ENCODE data around the gene JAKMIP1. TPM values are rescaled to one million over a fixed set of nuclear protein-coding genes. Genes with fewer than 3 reads are reported as not detected.

Gene JAKMIP1
- total RNA-seq, 1 experiment from 2014 or later, result not detected

DNA sequence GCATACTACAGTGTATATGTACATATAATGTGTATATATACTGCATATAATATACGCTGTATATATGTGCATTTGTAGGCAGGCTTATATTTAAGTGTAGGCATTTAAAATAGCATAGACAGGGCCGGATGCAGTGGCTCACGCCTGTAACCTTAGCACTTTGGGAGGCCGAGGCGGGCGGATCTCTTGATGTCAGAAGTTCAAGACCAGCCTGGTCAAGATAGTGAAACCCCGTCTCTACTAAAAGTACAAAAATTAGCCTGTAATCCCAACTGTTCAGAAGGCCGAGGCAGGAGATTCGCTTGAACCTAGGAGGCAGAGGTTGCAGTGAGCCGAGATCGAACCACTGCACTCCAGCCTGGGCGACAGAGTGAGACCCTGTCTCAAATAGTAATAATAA is 78.4 kb downstream of the JAKMIP1 start:
- no peaks in the 10 kb centered on the region for H3K27me3 ChIP-seq
- no peaks in the 10 kb centered on the region for H3K36me3 ChIP-seq
- no peaks in the 10 kb centered on the region for H3K9me3 ChIP-seq (replicated peaks)
- H3K27ac ChIP-seq, result no peak overlapping the region
- H3K4me3 ChIP-seq, result no peak overlapping the region
- H3K4me1 ChIP-seq, result no peaks in the 10 kb centered on the region
- DNase-seq, result no peak

- Histone ChIP-seq H3K36me3 (no peaks in the 10 kb centered on the region), H3K9me3 (replicated peaks) (no peaks in the 10 kb centered on the region), H3K4me3 (no peak overlapping the region), H3K4me1 (no peaks in the 10 kb centered on the region), H3K27me3 (no peaks in the 10 kb centered on the region), H3K27ac (no peak overlapping the region)
- no peak for DNase-seq
Observed at GRCh38 chr4:6121276-6121850, 79.0 kb downstream of the JAKMIP1 start.

DNA sequence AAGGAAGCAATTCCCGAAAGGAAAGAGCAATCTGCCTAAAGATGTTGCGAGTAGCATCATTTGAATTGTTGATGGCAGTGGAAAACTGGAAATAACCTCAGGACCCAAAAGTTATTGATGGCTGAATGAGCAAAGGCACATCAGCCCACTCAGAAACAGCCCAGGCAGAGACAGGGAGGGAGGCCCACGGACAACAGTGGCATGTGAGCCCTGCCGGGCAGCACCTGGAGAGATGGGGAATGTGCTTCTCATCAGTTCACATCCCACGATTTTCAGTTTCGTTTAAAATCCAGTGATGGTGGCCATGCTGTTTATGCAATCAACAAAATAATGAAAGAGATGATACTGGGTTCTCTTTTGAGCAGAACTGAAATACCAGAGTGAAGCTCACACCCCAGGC is 80.0 kb downstream of the JAKMIP1 start:
- Histone ChIP-seq H3K27ac (no peak overlapping the region), H3K36me3 (no peaks in the 10 kb centered on the region), H3K4me3 (no peak overlapping the region), H3K27me3 (no peaks in the 10 kb centered on the region), H3K4me1 (no peaks in the 10 kb centered on the region), H3K9me3 (replicated peaks) (no peaks in the 10 kb centered on the region)
- no peak for DNase-seq

DNA sequence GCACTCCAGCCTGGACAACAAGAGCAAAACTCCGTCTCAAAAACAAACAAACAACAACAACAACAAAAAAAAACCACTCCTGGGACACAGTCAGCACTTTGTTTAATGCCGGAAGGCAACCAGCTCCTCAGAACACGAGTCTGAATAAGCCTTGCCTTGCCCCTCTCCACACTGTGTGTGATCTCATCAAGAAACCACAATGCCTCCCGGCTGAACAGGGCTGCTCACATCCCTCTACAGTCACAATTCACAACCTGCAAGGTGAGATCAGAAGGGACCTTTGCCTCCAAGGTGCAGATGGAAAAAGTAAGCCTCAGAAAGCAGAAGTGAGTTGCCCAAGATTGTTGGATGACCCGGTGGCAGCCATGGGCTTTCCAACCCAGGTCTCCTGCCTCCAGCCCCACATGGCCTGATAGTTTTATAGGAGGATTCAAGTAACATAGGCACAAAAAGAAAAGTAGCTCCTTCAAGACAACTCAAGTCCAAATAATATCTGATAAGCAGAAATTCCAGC is 80.8 kb downstream of the JAKMIP1 start:
- H3K9me3 ChIP-seq (replicated peaks), result no peaks in the 10 kb centered on the region
- H3K36me3 ChIP-seq, result no peaks in the 10 kb centered on the region
- no peak overlapping the region for H3K4me3 ChIP-seq
- no peak for DNase-seq
- H3K27me3 ChIP-seq, result no peaks in the 10 kb centered on the region
- H3K27ac ChIP-seq, result no peak overlapping the region
- H3K4me1 ChIP-seq, result no peaks in the 10 kb centered on the region

DNA sequence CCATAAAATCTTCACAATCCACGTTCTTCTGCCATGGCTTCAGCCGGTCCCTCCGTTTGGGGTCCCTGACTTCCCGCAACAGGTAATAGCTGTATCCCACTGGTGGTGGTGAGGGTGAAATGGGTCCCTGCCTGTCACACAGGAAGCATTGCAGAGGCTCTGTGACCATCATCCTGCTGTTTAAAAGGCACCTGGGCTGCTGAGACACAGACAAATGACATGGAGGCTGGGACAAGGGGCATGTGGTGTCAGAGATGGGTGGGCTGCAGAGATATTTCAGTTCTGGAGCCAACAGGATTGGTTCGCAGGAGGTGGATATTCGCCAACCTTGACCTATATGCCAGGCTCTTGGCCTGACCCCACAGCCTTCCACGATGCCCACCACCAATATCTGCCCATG is 82.1 kb downstream of the JAKMIP1 start:
- Histone ChIP-seq H3K27ac (no peak overlapping the region), H3K4me1 (no peaks in the 10 kb centered on the region), H3K27me3 (no peaks in the 10 kb centered on the region), H3K36me3 (no peaks in the 10 kb centered on the region), H3K4me3 (no peak overlapping the region), H3K9me3 (replicated peaks) (no peaks in the 10 kb centered on the region)
- no peak for DNase-seq

- no peak overlapping the region for H3K4me3 ChIP-seq
- no peaks in the 10 kb centered on the region for H3K9me3 ChIP-seq (replicated peaks)
- H3K36me3 ChIP-seq, result no peaks in the 10 kb centered on the region
- no peaks in the 10 kb centered on the region for H3K4me1 ChIP-seq
- DNase-seq, result peak in 1 of 2 experiments; percentile 32
- H3K27me3 ChIP-seq, result no peaks in the 10 kb centered on the region
- no peak overlapping the region for H3K27ac ChIP-seq
Observed at GRCh38 chr4:6116696-6117285, 83.6 kb downstream of the JAKMIP1 start.

GRCh38 chr4:6115746-6116586 is 84.4 kb downstream of the JAKMIP1 start:
- no peak overlapping the region for H3K4me3 ChIP-seq
- no peak overlapping the region for H3K27ac ChIP-seq
- no peaks in the 10 kb centered on the region for H3K36me3 ChIP-seq
- H3K9me3 ChIP-seq (replicated peaks), result no peaks in the 10 kb centered on the region
- no peaks in the 10 kb centered on the region for H3K27me3 ChIP-seq
- H3K4me1 ChIP-seq, result no peaks in the 10 kb centered on the region
- no peak for DNase-seq

- Histone ChIP-seq H3K4me3 (no peak overlapping the region), H3K36me3 (no peaks in the 10 kb centered on the region), H3K9me3 (replicated peaks) (no peaks in the 10 kb centered on the region), H3K27me3 (no peaks in the 10 kb centered on the region), H3K27ac (no peak overlapping the region), H3K4me1 (no peaks in the 10 kb centered on the region)
- no peak for DNase-seq
Observed at GRCh38 chr4:6115342-6115741, 85.0 kb downstream of the JAKMIP1 start.

GRCh38 chr4:6114601-6115000 is 85.7 kb downstream of the JAKMIP1 start:
- no peaks in the 10 kb centered on the region for H3K4me1 ChIP-seq
- H3K4me3 ChIP-seq, result no peak overlapping the region
- peaks cover 3% of the 10 kb centered on the region; the same call in 1 of the 2 replicates for H3K27me3 ChIP-seq
- no peaks in the 10 kb centered on the region for H3K9me3 ChIP-seq (replicated peaks)
- H3K36me3 ChIP-seq, result no peaks in the 10 kb centered on the region
- DNase-seq, result no peak
- H3K27ac ChIP-seq, result no peak overlapping the region

DNA sequence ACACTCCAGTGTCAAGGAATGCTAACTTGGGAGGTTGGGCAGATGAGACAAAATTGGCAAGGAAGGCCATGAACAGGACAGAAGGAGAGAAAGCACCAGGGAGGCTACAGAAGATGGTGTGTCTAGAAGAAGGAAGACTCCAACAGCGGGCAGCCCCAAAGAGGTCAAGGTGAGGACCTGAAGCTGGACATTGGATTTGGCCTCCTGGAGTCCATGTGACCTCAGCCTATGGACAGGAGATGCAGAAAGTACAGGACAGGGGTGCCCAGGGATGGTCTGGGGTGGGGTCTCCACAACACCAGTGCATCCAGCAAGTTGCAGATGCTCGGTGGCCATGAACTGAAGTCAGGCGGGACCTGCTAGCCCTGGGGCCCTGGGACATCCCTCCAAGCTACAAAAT is 86.2 kb downstream of the JAKMIP1 start:
- no peak overlapping the region for H3K4me3 ChIP-seq
- H3K36me3 ChIP-seq, result no peaks in the 10 kb centered on the region
- no peaks in the 10 kb centered on the region for H3K4me1 ChIP-seq
- peaks cover 8% of the 10 kb centered on the region; the same call in 1 of the 2 replicates for H3K27me3 ChIP-seq
- H3K9me3 ChIP-seq (replicated peaks), result no peaks in the 10 kb centered on the region
- H3K27ac ChIP-seq, result no peak overlapping the region
- no peak for DNase-seq

DNA sequence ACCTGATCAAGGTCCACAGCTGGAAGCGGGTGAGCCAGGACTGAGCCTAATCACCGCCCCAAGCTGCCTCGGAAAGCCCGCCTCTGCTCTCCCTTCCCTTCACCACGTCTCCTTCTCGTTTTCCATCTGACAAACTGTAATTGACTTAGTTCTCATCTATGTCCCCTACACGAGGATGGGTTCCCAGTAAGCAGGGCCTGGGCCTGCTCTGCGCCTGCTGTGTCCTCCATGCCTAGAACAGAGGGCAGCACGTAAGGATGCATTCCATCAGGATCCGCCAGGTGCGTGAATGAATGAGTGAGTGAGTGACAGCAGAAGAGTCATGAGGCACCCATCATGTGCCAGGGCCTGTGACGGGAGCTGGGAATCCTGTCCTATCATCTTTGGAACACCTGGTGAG is 86.7 kb downstream of the JAKMIP1 start:
- H3K27me3 ChIP-seq, result peaks cover 8% of the 10 kb centered on the region; the same call in 1 of the 2 replicates
- H3K27ac ChIP-seq, result no peak overlapping the region
- H3K4me1 ChIP-seq, result no peaks in the 10 kb centered on the region

DNA sequence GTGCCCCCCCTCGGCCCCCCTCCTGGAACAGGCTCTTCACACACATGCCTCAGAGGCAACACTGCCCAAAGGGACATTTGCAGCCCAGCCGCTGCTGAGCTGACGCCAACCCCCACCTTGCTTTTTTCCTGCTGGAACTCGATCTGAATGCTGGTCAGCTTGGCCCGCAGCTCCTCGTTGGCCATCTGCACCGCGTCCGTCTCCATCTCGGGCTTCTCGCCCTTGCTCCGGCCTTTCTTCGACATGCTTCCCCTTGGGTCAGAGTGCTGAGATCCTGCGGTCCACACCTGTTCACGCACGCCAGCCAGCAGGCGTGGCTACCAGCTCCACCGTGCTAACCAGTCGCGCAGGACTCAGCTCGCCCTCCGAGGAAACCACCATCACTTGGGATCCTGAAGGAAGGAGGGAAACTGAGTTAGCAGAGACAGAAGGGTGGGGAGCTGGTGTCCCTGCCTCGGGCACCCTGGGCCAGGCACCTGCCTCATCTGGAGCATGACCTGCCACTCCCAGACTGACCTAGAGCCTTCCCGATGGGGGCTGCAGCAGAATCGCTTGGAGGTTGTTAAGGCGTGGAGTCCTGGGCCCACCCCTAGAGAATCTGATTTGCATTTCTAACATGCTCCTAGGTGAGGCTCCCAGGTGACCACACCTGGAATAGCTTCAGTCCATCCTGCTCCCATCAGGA is 87.6 kb downstream of the JAKMIP1 start:
- no peak for DNase-seq
- Histone ChIP-seq H3K9me3 (replicated peaks) (no peaks in the 10 kb centered on the region), H3K4me3 (no peak overlapping the region), H3K4me1 (no peaks in the 10 kb centered on the region), H3K36me3 (no peaks in the 10 kb centered on the region), H3K27me3 (peaks cover 8% of the 10 kb centered on the region; the same call in 1 of the 2 replicates), H3K27ac (no peak overlapping the region)

More for the DNA sequence above, 86.7 kb downstream of the JAKMIP1 start:
- H3K36me3 ChIP-seq, result no peaks in the 10 kb centered on the region
- DNase-seq, result no peak
- H3K4me3 ChIP-seq, result no peak overlapping the region
- no peaks in the 10 kb centered on the region for H3K9me3 ChIP-seq (replicated peaks)

DNA sequence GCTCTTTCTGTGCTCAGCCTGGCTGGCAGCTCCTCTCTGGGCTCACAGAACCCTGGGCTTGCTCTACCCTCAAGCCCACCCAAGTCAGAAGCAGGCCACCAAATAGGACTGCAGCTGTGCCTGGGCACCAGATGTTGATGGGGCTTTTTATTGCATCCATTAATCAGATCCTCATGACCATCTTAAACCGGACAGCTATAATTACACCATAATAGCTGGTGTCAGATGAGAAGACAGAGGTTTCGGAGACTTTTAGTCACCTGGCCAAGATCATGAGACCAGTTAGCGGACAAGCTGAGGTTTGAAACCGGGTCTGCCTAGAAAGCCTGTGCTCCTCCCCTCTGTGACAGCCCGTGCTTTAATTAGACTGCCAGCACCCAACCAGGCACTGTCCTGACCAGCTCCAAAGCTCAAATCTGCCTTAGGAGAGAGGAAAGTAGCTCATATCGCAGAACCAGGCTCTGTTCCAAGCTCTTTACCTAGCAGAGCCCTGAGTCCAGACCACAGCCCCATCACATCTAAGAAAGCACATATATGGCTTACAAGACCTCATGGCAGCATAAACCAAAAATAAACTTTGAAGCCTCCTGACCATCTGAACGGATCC is 88.9 kb downstream of the JAKMIP1 start:
- Histone ChIP-seq H3K36me3 (no peaks in the 10 kb centered on the region), H3K27ac (no peak overlapping the region), H3K4me1 (no peaks in the 10 kb centered on the region), H3K27me3 (peaks cover 11% of the 10 kb centered on the region; the same call in 1 of the 2 replicates), H3K4me3 (no peak overlapping the region), H3K9me3 (replicated peaks) (no peaks in the 10 kb centered on the region)
- no peak for DNase-seq

DNA sequence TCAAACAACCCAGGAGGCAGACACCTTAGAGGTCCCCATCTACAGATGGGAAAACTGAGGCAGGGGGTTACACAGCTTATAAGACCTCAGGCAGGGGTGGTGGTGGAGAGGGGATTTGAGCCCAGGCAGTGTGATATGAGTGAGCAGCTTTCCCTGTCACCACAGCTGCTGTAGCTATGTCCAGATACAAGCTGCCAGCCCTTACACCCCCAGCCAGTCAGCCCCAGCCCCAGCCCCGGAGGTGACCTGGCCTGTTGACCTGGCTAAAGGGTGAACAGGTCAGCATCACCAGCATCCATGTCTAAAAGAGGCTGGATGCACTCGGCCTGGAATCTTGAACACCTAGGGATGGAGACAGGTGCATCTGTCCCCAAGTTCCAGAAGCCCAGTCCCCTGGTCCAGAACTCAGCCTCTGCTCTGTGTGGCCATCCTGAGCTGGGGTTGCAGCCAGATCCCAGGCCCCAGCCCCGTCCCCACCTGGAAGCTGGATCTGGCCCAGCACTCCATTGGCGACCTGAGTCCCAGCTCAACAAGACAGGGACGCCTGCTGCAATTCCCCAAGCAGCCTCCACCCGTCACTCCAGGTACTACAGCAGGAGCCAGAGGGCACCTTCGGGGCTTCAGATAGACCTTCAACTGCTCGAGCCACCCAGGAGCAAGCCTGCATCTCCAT is 89.5 kb downstream of the JAKMIP1 start:
- Histone ChIP-seq H3K4me3 (no peak overlapping the region), H3K27me3 (peaks cover 11% of the 10 kb centered on the region; the same call in 1 of the 2 replicates), H3K4me1 (no peaks in the 10 kb centered on the region), H3K27ac (no peak overlapping the region), H3K9me3 (replicated peaks) (no peaks in the 10 kb centered on the region), H3K36me3 (no peaks in the 10 kb centered on the region)
- no peak for DNase-seq
